ENCODE data around the gene SLC19A1.

DNA sequence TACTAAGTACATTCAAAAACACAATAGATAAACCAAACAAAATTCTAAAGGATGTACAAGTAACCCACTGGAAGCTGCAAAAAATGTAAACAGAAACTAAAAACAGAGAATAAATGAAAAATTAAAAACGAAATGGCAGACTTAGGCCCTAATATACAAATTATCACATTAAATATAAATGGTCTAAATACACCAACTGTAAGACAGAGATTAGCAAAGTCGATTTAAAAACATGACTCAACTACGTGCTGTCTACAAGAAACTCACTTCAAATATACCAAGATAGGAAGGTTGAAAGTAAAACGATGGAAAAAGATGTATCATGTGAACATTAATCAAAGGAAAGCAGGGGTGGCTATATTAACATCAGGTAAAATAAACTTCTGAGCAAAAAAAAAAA is 23.1 kb downstream of the SLC19A1 start:
- TF ChIP-seq, protein P1, sequence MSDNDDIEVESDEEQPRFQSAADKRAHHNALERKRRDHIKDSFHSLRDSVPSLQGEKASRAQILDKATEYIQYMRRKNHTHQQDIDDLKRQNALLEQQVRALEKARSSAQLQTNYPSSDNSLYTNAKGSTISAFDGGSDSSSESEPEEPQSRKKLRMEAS (IDR thresholded peaks at IDR 0.05) = no peak
- no peak for TF ChIP-seq NFIC (IDR thresholded peaks at IDR 0.05)
- TF ChIP-seq EP300 (IDR thresholded peaks at IDR 0.05; ENCODE audit: borderline replicate concordance) = no peak
- no peak for TF ChIP-seq FOXM1 (IDR thresholded peaks at IDR 0.05; ENCODE audit: borderline replicate concordance, low read depth)
- no peak for TF ChIP-seq REST (IDR thresholded peaks at IDR 0.05; ENCODE audit: low read depth)
- TF ChIP-seq CREB1 (IDR thresholded peaks at IDR 0.05; ENCODE audit: low read depth) = no peak
- TF ChIP-seq RAD21 (IDR thresholded peaks at IDR 0.05; ENCODE audit: low read depth) = no peak
- TF ChIP-seq EGR1 (IDR thresholded peaks at IDR 0.05) = no peak
- no peak for TF ChIP-seq ZBTB7A (IDR thresholded peaks at IDR 0.05; ENCODE audit: low read depth)
- TF ChIP-seq TCF12 (IDR thresholded peaks at IDR 0.05; ENCODE audit: low read depth) = no peak
- TF ChIP-seq CEBPB (IDR thresholded peaks at IDR 0.05) = no peak

All from Ishikawa (cell line).